Measurements from ENCODE around the gene STRN3.

STRN3 gene

GRCh38 chr14:30849354-30849753, 176.8 kb downstream of the STRN3 start:
- Histone ChIP-seq H3K4me3 (no peak overlapping the region), H3K27ac (no peak overlapping the region)

GRCh38 chr14:30848449-30849240, 177.5 kb downstream of the STRN3 start:
- H3K4me3 ChIP-seq, result no peak overlapping the region

More at GRCh38 chr14:30848449-30849240, 177.5 kb downstream of the STRN3 start:
- H3K27ac ChIP-seq, result no peak overlapping the region
